ENCODE data around the gene CD74. TPM values are rescaled to one million over a fixed set of nuclear protein-coding genes. Genes with fewer than 3 reads are reported as not detected.

Gene CD74
- total and polyA plus RNA-seq, 2 of the 13 experiments (the other 11 are each of a cell fraction or from before 2014, with no cell fraction given) = 34.1 to 84.4 TPM

DNA sequence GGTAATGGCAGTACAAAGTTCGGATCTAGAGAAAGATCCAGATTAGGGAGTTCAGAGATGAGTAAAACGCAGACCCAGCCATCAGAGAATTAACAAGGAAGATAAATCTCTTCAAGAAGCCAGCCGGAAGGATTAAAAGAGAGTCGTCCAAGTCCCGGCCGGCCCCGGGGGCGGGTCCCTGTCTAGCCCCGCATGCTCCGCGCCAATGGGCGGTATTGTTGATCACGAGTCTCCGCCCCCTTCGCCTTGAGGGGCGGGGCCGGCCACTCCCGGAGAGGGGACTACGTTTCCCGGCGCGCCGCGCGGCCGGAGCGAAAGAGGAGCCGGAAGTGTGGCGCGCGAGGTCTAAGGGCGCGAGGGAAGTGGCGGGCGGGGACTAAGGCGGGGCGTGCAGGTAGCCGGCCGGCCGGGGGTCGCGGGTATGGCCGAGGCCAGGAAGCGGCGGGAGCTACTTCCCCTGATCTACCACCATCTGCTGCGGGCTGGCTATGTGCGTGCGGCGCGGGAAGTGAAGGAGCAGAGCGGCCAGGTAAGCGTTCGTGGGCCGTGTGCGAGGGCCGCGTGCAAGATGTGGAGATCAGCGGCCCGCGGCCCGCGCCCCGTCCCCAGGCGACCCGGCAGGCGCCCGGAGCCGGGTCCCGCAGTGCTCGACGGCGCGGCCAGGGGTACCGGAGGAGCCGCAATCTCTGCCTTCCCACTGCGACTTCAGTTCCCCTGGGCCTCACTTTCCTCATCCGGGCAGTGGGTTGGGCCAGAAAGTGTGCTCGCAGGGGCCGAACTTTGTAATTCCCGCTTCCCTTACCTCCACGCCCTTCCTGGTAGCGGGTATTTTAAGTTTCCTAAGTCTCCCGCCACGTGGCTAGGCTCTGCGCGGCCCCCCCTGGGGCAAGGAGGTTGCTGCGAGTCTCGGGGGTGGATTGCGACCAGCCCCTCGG is 55.1 kb downstream of the CD74 start, which contains the start of gene TCOF1 (continued):
- TF ChIP-seq ZHX2 (IDR thresholded peaks at IDR 0.05; ENCODE audit: low read depth) (peak; percentile 72), ZHX2 (CRISPR knock-in tag; IDR thresholded peaks at IDR 0.05; ENCODE audit: borderline replicate concordance) (no peak), MXI1 (IDR thresholded peaks at IDR 0.05; ENCODE audit: borderline replicate concordance, low read depth, low read length) (peak; percentile 99), ZSCAN9 (CRISPR knock-in tag; IDR thresholded peaks at IDR 0.05; ENCODE audit: borderline replicate concordance) (no peak; the same call in 1 of the 2 replicates), SRSF4 (IDR thresholded peaks at IDR 0.05; ENCODE audit: low read depth, low read length, poor library complexity, severe bottlenecking) (no peak), KLF16 (CRISPR knock-in tag; IDR thresholded peaks at IDR 0.05) (no peak), ZFP36 (IDR thresholded peaks at IDR 0.05; ENCODE audit: borderline replicate concordance, low read depth, low read length, partially characterized antibody) (no peak), ZFP36L1 (CRISPR knock-in tag; IDR thresholded peaks at IDR 0.05) (peak; percentile 86), REL (CRISPR knock-in tag; conservative IDR thresholded peaks at IDR 0.05) (no peak), ARNT (IDR thresholded peaks at IDR 0.05) (no peak), FOXK1 (CRISPR knock-in tag; IDR thresholded peaks at IDR 0.05; ENCODE audit: borderline replicate concordance, low read depth) (peak; percentile 80), MXD4 (CRISPR knock-in tag; IDR thresholded peaks at IDR 0.05) (peak; percentile 100), ZKSCAN8 (CRISPR knock-in tag; IDR thresholded peaks at IDR 0.05; ENCODE audit: borderline replicate concordance) (no peak), THAP8 (CRISPR knock-in tag; IDR thresholded peaks at IDR 0.05; ENCODE audit: borderline replicate concordance) (peak; percentile 50; the same call in 1 of the 2 replicates), MNT (IDR thresholded peaks at IDR 0.05) (peak; percentile 64), HNRNPK (IDR thresholded peaks at IDR 0.05; ENCODE audit: low read depth, low read length, poor library complexity, severe bottlenecking) (peak; percentile 54), HMGA1 (CRISPR knock-in tag; conservative IDR thresholded peaks at IDR 0.05) (no peak), PHF20 (CRISPR knock-in tag; IDR thresholded peaks at IDR 0.05) (peak; percentile 67), ZNF446 (CRISPR knock-in tag; IDR thresholded peaks at IDR 0.05) (0 out of 2 replicates have a peak, but pooled peaks have one; percentile 64), CBX1 (IDR thresholded peaks at IDR 0.05; ENCODE audit: low read depth) (no peak)
- TF ChIP-seq, protein P1, sequence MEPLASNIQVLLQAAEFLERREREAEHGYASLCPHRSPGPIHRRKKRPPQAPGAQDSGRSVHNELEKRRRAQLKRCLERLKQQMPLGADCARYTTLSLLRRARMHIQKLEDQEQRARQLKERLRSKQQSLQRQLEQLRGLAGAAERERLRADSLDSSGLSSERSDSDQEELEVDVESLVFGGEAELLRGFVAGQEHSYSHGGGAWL (CRISPR knock-in tag; IDR thresholded peaks at IDR 0.05) = no peak

Measured in HepG2 (cell line).